SK-N-SH treated with all-trans-retinoic acid at 6 μM for 48 hours (cell line): Measurements from ENCODE around the gene PRXL2B.

Experiments used
- ATAC-seq: fragments of 200-7000 bp; cut with Tn5 transposase; 3 replicates; pipeline ENCODE4 v1.9.1; 2020; ENCODE audit warnings: mild to moderate bottlenecking, moderate library complexity
- ARNTL ChIP-seq: fragments of 450-650 bp; formaldehyde crosslinking; IDR thresholded peaks from 2 replicates; pipeline ENCODE4 v1.5.0; 2020; ENCODE audit warnings: low read depth, mild to moderate bottlenecking, moderate library complexity, borderline replicate concordance
- BACH2 ChIP-seq: fragments of 250-450 bp; sonication (Bioruptor Pico); IDR thresholded peaks from 2 replicates; pipeline ENCODE4 v1.9.0; 2021; ENCODE audit warnings: mild to moderate bottlenecking, borderline replicate concordance
- CREB5 ChIP-seq: fragments of 250-450 bp; sonication (Bioruptor Pico); IDR thresholded peaks from 2 replicates; pipeline ENCODE4 v1.5.1; 2020; ENCODE audit warnings: low read depth, mild to moderate bottlenecking, moderate library complexity
- CSDC2 ChIP-seq: fragments of 250-450 bp; sonication (Bioruptor Pico); IDR thresholded peaks from 2 replicates; pipeline ENCODE4 v1.5.0; 2020; ENCODE audit warnings: mild to moderate bottlenecking, moderate library complexity
- ESRRG ChIP-seq: fragments of 250-450 bp; sonication (Bioruptor Pico); IDR thresholded peaks from 2 replicates; pipeline ENCODE4 v1.6.1; 2021; ENCODE audit warnings: mild to moderate bottlenecking
- GLIS3 ChIP-seq: fragments of 250-450 bp; sonication (Bioruptor Pico); IDR thresholded peaks from 2 replicates; pipeline ENCODE4 v1.5.0; 2020; ENCODE audit warnings: mild to moderate bottlenecking, moderate library complexity
- OSR1 ChIP-seq: fragments of 250-450 bp; sonication (Bioruptor Pico); IDR thresholded peaks from 2 replicates; pipeline ENCODE4 v1.8.0; 2022; ENCODE audit warnings: moderate library complexity, mild to moderate bottlenecking, inconsistent platforms
- POU6F1 ChIP-seq: fragments of 250-450 bp; sonication (Bioruptor Pico); IDR thresholded peaks from 2 replicates; pipeline ENCODE4 v1.8.0; 2021; ENCODE audit warnings: low read depth, mild to moderate bottlenecking, moderate library complexity, borderline replicate concordance
- PPARA ChIP-seq: fragments of 250-450 bp; sonication (Bioruptor Pico); IDR thresholded peaks from 2 replicates; pipeline ENCODE4 v1.5.0; 2020; ENCODE audit warnings: mild to moderate bottlenecking, borderline replicate concordance
- RARB ChIP-seq: fragments of 250-450 bp; sonication (Bioruptor Pico); IDR thresholded peaks from 2 replicates; pipeline ENCODE4 v1.8.0; 2021; ENCODE audit warnings: mild to moderate bottlenecking, moderate library complexity
- SNAI2 ChIP-seq: fragments of 250-450 bp; sonication (Bioruptor Pico); IDR thresholded peaks from 2 replicates; pipeline ENCODE4 v1.5.0; 2020; ENCODE audit warnings: mild to moderate bottlenecking, moderate library complexity
- TCF4 ChIP-seq: fragments of 250-450 bp; sonication (Bioruptor Pico); IDR thresholded peaks from 2 replicates; pipeline ENCODE4 v1.8.0; 2021; ENCODE audit warnings: mild to moderate bottlenecking, moderate library complexity, borderline replicate concordance
- TOX ChIP-seq: fragments of 250-450 bp; sonication (Bioruptor Pico); IDR thresholded peaks from 2 replicates; pipeline ENCODE4 v1.8.0; 2021; ENCODE audit warnings: mild to moderate bottlenecking, moderate library complexity, borderline replicate concordance
- TSHZ2 ChIP-seq: fragments of 250-450 bp; sonication (Bioruptor Pico); IDR thresholded peaks from 2 replicates; pipeline ENCODE4 v1.5.0; 2020; ENCODE audit warnings: mild to moderate bottlenecking, moderate library complexity
- ZC3H10 ChIP-seq: fragments of 250-450 bp; sonication (Bioruptor Pico); IDR thresholded peaks from 2 replicates; pipeline ENCODE4 v1.5.1; 2021; ENCODE audit warnings: mild to moderate bottlenecking, moderate library complexity
- ZFP3 ChIP-seq: fragments of 250-450 bp; sonication (Bioruptor Pico); IDR thresholded peaks from 2 replicates; pipeline ENCODE4 v1.5.0; 2020; ENCODE audit warnings: mild to moderate bottlenecking, moderate library complexity
- ZFP30 ChIP-seq: fragments of 450-650 bp; formaldehyde crosslinking; IDR thresholded peaks from 2 replicates; pipeline ENCODE4 v1.5.0; 2022; ENCODE audit warnings: mild to moderate bottlenecking, moderate library complexity
- ZNF565 ChIP-seq: fragments of 450-650 bp; formaldehyde crosslinking; conservative IDR thresholded peaks from 2 replicates; pipeline ENCODE4 v1.5.0; 2020; ENCODE audit warnings: low read depth, mild to moderate bottlenecking, moderate library complexity
- ZNF70 ChIP-seq: fragments of 450-650 bp; formaldehyde crosslinking; IDR thresholded peaks from 2 replicates; pipeline ENCODE4 v1.5.0; 2020; ENCODE audit warnings: mild to moderate bottlenecking, moderate library complexity
- ZNF8 ChIP-seq: fragments of 450-650 bp; formaldehyde crosslinking; IDR thresholded peaks from 2 replicates; pipeline ENCODE4 v1.5.0; 2020; ENCODE audit warnings: mild to moderate bottlenecking, moderate library complexity
- TF ChIP-seq, protein P1 (sequence below): fragments of 250-450 bp; sonication (Bioruptor Pico); IDR thresholded peaks from 2 replicates; pipeline ENCODE4 v1.5.1; 2021; ENCODE audit warnings: mild to moderate bottlenecking, moderate library complexity
- TF ChIP-seq, protein P2 (sequence below): fragments of 250-450 bp; sonication (Bioruptor Pico); IDR thresholded peaks from 2 replicates; pipeline ENCODE4 v1.8.0; 2020; ENCODE audit warnings: mild to moderate bottlenecking, moderate library complexity, borderline replicate concordance

The PRXL2B gene

DNA sequence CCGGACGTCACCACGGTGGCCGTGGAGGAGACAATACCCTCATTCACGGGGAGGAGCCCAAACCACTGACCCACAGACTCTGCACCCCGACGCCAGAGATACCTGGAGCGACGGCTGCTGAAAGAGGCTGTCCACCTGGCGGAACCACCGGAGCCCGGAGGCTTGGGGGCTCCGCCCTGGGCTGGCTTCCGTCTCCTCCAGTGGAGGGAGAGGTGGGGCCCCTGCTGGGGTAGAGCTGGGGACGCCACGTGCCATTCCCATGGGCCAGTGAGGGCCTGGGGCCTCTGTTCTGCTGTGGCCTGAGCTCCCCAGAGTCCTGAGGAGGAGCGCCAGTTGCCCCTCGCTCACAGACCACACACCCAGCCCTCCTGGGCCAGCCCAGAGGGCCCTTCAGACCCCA is 23.4 kb upstream of the PRXL2B start:
- TF ChIP-seq ZNF8 (no peak), TSHZ2 (no peak), PPARA (CRISPR knock-in tag) (no peak), ZNF70 (CRISPR knock-in tag) (no peak), RARB (no peak), ZFP3 (CRISPR knock-in tag) (no peak), ESRRG (no peak), TCF4 (CRISPR knock-in tag) (no peak), ZFP30 (CRISPR knock-in tag) (no peak), ZNF565 (CRISPR knock-in tag) (no peak), ARNTL (CRISPR knock-in tag) (no peak), GLIS3 (CRISPR knock-in tag) (no peak), POU6F1 (CRISPR knock-in tag) (no peak), SNAI2 (no peak), TOX (no peak), CREB5 (no peak)

GRCh38 chr1:2564006-2564814 is 22.4 kb upstream of the PRXL2B start:
- no peak for ATAC-seq

More for the DNA sequence above, 23.4 kb upstream of the PRXL2B start:
- ATAC-seq = no peak

More at GRCh38 chr1:2564006-2564814, 22.4 kb upstream of the PRXL2B start:
- TF ChIP-seq PPARA (CRISPR knock-in tag) = no peak
- TF ChIP-seq, protein P1, sequence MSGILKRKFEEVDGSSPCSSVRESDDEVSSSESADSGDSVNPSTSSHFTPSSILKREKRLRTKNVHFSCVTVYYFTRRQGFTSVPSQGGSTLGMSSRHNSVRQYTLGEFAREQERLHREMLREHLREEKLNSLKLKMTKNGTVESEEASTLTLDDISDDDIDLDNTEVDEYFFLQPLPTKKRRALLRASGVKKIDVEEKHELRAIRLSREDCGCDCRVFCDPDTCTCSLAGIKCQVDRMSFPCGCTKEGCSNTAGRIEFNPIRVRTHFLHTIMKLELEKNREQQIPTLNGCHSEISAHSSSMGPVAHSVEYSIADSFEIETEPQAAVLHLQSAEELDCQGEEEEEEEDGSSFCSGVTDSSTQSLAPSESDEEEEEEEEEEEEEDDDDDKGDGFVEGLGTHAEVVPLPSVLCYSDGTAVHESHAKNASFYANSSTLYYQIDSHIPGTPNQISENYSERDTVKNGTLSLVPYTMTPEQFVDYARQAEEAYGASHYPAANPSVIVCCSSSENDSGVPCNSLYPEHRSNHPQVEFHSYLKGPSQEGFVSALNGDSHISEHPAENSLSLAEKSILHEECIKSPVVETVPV (CRISPR knock-in tag) = no peak
- no peak for TF ChIP-seq ZFP3 (CRISPR knock-in tag)
- TF ChIP-seq BACH2 (CRISPR knock-in tag) = no peak
- TF ChIP-seq CSDC2 = no peak
- no peak for TF ChIP-seq ZC3H10 (CRISPR knock-in tag)
- TF ChIP-seq GLIS3 (CRISPR knock-in tag) = no peak
- no peak for TF ChIP-seq ZNF8
- no peak for TF ChIP-seq ARNTL (CRISPR knock-in tag)
- TF ChIP-seq POU6F1 (CRISPR knock-in tag) = no peak
- no peak for TF ChIP-seq TOX
- TF ChIP-seq ESRRG = no peak
- no peak for TF ChIP-seq RARB
- TF ChIP-seq, protein P2, sequence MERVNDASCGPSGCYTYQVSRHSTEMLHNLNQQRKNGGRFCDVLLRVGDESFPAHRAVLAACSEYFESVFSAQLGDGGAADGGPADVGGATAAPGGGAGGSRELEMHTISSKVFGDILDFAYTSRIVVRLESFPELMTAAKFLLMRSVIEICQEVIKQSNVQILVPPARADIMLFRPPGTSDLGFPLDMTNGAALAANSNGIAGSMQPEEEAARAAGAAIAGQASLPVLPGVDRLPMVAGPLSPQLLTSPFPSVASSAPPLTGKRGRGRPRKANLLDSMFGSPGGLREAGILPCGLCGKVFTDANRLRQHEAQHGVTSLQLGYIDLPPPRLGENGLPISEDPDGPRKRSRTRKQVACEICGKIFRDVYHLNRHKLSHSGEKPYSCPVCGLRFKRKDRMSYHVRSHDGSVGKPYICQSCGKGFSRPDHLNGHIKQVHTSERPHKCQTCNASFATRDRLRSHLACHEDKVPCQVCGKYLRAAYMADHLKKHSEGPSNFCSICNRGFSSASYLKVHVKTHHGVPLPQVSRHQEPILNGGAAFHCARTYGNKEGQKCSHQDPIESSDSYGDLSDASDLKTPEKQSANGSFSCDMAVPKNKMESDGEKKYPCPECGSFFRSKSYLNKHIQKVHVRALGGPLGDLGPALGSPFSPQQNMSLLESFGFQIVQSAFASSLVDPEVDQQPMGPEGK (CRISPR knock-in tag) = no peak
- no peak for TF ChIP-seq ZNF565 (CRISPR knock-in tag)
- TF ChIP-seq OSR1 (CRISPR knock-in tag) = no peak
- TF ChIP-seq TCF4 (CRISPR knock-in tag) = no peak
- TF ChIP-seq, all 23 proteins: peak for 0
